ENCODE measurements around the gene CYTIP.

Gene CYTIP

GRCh38 chr2:157460897-157461296 lies 17.0 kb upstream of the CYTIP start:
- no peak for DNase-seq

GRCh38 chr2:157460384-157460837 lies 16.5 kb upstream of the CYTIP start:
- DNase-seq: no peak

- DNase-seq: no peak
Observed at GRCh38 chr2:157459486-157459885, 15.6 kb upstream of the CYTIP start.

- no peak for DNase-seq
Observed at GRCh38 chr2:157447741-157448140, 3.9 kb upstream of the CYTIP start.

- DNase-seq: no peak
Observed at GRCh38 chr2:157447031-157447430, 3.1 kb upstream of the CYTIP start.

- DNase-seq: no peak
Observed at GRCh38 chr2:157444641-157445040, 752 bp upstream of the CYTIP start.

GRCh38 chr2:157443090-157443489 lies 799 bp downstream of the CYTIP start:
- DNase-seq: no peak

GRCh38 chr2:157442636-157443035 lies 1.3 kb downstream of the CYTIP start:
- DNase-seq: no peak

GRCh38 chr2:157442191-157442590 lies 1.7 kb downstream of the CYTIP start:
- no peak for DNase-seq

GRCh38 chr2:157441072-157441454 lies 2.8 kb downstream of the CYTIP start:
- DNase-seq: no peak

- no peak for DNase-seq
Observed at GRCh38 chr2:157440404-157441071, 3.4 kb downstream of the CYTIP start.

GRCh38 chr2:157439824-157440186 lies 4.1 kb downstream of the CYTIP start:
- no peak for DNase-seq

- no peak for DNase-seq
Observed at GRCh38 chr2:157438863-157439823, 4.7 kb downstream of the CYTIP start.

GRCh38 chr2:157433394-157433793 lies 10.5 kb downstream of the CYTIP start:
- DNase-seq: no peak

GRCh38 chr2:157432475-157433106 lies 11.3 kb downstream of the CYTIP start:
- no peak for DNase-seq

GRCh38 chr2:157431176-157431575 lies 12.7 kb downstream of the CYTIP start:
- DNase-seq: no peak

GRCh38 chr2:157428500-157429175 lies 15.3 kb downstream of the CYTIP start:
- no peak for DNase-seq

GRCh38 chr2:157427922-157428303 lies 16.0 kb downstream of the CYTIP start:
- no peak for DNase-seq

GRCh38 chr2:157427003-157427921 lies 16.6 kb downstream of the CYTIP start:
- DNase-seq: no peak

- DNase-seq: no peak
Observed at GRCh38 chr2:157426477-157426994, 17.4 kb downstream of the CYTIP start.

- no peak for DNase-seq
Observed at GRCh38 chr2:157424374-157424773, 19.5 kb downstream of the CYTIP start.

GRCh38 chr2:157421964-157422363 lies 21.9 kb downstream of the CYTIP start:
- no peak for DNase-seq
